Endometrium (tissue), 2 donors: ENCODE results near the gene KRT31.
"Not testable (repeated sequence)": the region's sequence is repeated elsewhere in the genome, so short reads cannot be mapped to it uniquely, and the experiment has no call there.

ENCODE experiments used
- FAIRE-seq: peaks from 2 replicates; lab custom pipeline; 2012; peaks lifted over from hg19 to GRCh38; lab: Jason Lieb, UNC
- donor health status: control.
- donor health status: control.

The KRT31 gene

DNA sequence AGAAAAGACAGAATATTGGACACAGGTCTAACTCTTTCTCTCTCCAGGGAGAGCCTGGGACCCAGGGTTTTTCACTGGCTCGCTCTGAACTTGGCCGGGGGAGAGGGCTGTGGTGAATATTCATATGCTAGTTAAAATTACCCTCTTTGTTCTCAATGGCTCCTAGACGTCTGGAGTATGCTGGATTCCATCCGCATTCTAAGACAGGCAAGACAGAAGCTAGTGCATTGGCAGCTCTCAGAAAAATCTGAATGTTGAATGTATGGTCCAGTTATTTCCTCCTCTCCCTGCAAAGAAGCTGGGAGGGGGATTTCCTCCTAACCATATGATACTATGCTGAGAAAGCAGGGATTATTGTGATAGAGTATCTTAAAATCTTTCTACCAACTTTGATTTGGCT is 9.7 kb downstream of the KRT31 start:
- no peak for FAIRE-seq

- FAIRE-seq = no peak
These were observed 11.2 kb downstream of the KRT31 start for GRCh38 chr17:41386227-41386626.

- no peak for FAIRE-seq
These were observed 13.7 kb downstream of the KRT31 start for GRCh38 chr17:41383690-41384089.

GRCh38 chr17:41382394-41382793 is 15.0 kb downstream of the KRT31 start:
- FAIRE-seq = no peak

DNA sequence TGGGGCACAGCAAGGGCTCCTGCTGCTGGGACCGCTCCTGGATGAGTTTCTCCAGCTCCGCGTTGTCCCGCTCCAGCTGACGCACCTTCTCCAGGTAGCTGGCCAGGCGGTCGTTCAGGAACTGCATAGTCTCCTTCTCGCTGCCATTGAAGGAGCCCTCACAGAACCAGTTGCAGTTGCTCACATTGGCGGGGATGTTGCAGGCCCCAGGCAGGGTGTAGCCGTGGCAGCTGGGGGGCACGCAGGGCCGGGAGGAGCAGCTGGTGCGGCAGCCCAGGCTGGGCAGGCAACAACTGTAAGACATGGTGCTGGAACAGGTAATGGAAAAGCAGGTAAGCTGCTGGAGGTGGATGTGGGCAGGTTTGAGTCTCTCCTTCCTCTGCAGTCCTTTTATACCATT is 15.5 kb downstream of the KRT31 start, which contains the start of gene KRT34:
KRT34 (minus strand) TSS at position 364 of the 400 bp plus-strand sequence; CDS start at position 304, 60 bp downstream.
- not testable (repeated sequence) for FAIRE-seq

GRCh38 chr17:41380091-41380490 is 17.3 kb downstream of the KRT31 start:
- not testable (repeated sequence) for FAIRE-seq

GRCh38 chr17:41377546-41377945 is 19.9 kb downstream of the KRT31 start:
- FAIRE-seq = no peak

DNA sequence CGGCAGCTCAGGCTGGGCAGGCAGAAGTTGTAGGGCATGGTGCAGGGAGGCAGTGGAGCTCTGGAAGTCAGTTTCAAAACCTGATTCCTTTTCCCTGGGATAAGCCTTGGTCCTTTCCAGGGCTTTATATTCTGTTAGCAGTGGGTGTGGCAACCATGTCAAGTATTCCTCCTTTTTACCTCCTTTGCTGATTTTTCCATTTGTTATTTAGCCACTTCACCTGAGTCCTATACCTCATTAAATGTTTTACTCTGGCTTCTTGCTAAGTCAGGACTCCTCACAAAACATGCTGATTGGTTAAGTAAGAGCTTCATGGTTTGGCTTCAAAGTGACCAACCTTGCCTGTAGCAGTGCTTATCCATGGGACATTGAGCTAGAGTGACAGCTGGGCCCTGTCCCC is 27.7 kb downstream of the KRT31 start, which contains the start of gene KRT33B:
KRT33B (minus strand) TSS at position 101 of the 400 bp plus-strand sequence; CDS start at position 38, 63 bp downstream.
- no peak for FAIRE-seq

- no peak for FAIRE-seq
These were observed 28.4 kb downstream of the KRT31 start for GRCh38 chr17:41369023-41369422.

DNA sequence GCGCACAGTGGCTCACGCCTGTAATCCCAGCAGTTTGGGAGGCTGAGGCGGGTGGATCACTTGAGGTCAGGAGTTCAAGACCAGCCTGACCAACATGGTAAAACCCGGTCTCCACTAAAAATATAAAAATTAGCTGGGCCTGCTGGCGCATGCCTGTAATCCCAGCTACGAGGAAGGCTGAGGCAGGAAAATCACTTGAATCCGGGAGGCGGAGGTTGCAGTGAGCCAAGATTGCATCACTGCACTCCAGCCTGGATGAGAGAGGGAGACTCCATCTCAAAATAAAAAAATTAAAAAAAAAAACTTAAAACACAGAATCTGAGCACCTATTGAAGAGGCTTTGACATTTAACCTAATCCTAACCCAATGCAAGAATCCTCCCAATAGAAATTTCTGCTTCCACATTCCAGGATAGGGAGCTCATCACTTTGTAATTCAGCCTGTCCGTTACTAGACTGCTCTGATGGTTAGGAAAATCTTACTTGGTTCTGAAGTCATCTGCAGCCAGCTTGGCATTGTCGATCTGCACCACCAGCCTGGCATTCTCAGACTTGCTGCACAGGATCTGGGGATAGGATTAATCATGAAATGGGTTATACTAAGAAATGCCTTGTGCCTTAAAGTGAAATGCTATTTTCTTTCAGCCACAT is 29.9 kb downstream of the KRT31 start:
- no peak for FAIRE-seq

- FAIRE-seq = no peak
These were observed 31.3 kb downstream of the KRT31 start for GRCh38 chr17:41366070-41366469.

- FAIRE-seq = no peak
These were observed 33.5 kb downstream of the KRT31 start for GRCh38 chr17:41363881-41364280.

- FAIRE-seq = no peak
These were observed 37.0 kb downstream of the KRT31 start for GRCh38 chr17:41360296-41360995.

GRCh38 chr17:41354536-41354935 is 42.9 kb downstream of the KRT31 start:
- FAIRE-seq = no peak

- FAIRE-seq = no peak
These were observed 44.6 kb downstream of the KRT31 start for GRCh38 chr17:41352597-41353366.

GRCh38 chr17:41351177-41351576 is 46.2 kb downstream of the KRT31 start:
- FAIRE-seq = no peak

DNA sequence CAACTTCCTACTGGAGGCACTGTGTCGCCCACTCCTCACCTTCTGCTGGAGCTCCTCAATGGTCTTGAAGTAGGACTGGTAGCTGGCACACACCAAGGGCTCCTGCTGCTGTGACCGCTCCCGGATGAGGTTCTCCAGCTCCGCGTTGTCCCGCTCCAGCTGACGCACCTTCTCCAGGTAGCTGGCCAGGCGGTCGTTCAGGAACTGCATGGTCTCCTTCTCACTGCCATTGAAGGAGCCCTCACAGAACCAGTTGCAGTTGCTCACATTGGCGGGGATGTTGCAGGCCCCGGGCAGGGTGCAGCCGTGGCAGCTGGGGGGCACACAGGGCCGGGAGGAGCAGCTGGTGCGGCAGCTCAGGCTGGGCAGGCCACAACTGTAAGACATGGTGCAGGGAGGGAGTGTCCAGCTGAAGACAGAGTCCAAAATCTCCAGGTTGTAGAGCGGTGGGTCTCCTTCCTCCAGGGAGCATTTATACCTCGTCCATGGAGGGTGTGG is 47.0 kb downstream of the KRT31 start, which contains the start of gene KRT33A:
KRT33A (minus strand) TSS at position 448 of the 498 bp plus-strand sequence; CDS start at position 387, 61 bp downstream.
- FAIRE-seq = not testable (repeated sequence)

DNA sequence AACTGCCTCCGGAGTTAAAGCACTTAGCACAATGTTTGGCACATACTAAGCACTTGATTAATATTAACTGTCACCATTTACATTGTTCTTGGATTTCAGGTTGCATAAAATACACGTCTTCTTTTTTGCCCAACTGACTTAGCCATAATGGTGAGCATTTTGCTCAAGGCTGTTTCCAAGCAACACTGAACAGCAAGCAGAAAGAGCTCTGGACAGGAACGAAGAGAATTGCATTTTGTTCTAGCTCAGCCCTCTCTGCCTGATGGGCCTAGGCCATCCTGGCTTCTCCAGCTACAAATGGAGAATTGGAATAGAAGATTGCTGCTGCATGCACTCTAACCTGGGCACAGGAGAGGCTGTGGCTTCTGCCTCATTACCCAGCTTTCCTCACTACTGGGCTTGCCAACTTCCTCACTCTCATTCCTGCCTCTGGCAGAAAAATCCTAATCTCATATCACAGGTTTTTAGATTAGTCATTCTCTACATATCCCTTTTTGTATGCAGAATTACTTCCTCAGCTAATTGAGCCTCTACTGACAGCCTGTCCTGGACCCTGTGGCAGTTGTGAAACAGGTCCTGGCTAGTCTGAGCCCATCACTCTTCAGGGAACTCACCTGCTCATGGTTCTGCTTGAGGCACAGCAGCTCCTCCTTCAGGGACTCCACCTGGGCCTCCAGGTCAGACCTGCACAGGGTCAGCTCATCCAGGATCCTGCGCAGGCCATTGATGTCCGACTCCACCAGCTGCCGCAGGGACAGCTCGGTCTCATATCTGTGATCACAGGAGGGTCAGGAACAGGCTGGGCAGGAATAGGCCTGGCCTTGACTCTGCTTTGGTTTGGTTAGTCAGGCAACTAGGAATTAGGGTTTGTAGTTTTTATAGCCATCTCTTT is 49.3 kb downstream of the KRT31 start:
- FAIRE-seq = no peak

DNA sequence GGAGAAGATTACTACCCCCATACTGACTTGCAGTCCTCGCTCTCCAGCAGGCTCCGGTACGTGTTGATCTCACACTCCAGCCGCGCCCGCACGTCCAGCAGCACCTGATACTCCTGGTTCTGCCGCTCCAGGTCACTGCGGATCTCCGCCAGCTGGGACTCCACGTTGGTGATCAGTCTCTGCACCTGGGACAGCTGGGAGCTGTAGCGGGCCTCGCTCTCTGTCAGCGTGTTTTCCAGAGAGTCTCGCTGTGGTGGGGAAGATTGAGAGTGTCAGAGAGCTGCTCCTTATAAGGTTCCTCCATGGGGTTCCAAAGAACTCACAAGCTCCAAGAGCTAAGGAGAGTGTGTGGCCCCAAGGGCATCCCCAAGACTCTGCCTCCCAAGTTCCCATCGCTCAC is 51.0 kb downstream of the KRT31 start:
- FAIRE-seq = not testable (repeated sequence)

- FAIRE-seq = no peak
These were observed 51.4 kb downstream of the KRT31 start for GRCh38 chr17:41345992-41346391.
